ENCODE results near the gene PRSS12. TPM values are rescaled to one million over a fixed set of nuclear protein-coding genes. Genes with fewer than 3 reads are reported as not detected.

Gene PRSS12
- total RNA-seq, 1 experiment from 2014 or later = 48.7 TPM

- H3K4me3 Mint-ChIP-seq (ENCODE audit: low read depth, unreplicated experiment) = no peak overlapping the region
- TF ChIP-seq, protein P1, sequence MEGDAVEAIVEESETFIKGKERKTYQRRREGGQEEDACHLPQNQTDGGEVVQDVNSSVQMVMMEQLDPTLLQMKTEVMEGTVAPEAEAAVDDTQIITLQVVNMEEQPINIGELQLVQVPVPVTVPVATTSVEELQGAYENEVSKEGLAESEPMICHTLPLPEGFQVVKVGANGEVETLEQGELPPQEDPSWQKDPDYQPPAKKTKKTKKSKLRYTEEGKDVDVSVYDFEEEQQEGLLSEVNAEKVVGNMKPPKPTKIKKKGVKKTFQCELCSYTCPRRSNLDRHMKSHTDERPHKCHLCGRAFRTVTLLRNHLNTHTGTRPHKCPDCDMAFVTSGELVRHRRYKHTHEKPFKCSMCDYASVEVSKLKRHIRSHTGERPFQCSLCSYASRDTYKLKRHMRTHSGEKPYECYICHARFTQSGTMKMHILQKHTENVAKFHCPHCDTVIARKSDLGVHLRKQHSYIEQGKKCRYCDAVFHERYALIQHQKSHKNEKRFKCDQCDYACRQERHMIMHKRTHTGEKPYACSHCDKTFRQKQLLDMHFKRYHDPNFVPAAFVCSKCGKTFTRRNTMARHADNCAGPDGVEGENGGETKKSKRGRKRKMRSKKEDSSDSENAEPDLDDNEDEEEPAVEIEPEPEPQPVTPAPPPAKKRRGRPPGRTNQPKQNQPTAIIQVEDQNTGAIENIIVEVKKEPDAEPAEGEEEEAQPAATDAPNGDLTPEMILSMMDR (IDR thresholded peaks at IDR 0.05; ENCODE audit: unreplicated experiment) = no peak
- CTCF ChIA-PET = no interaction called here
- no peaks in the 10 kb centered on the region for H3K27me3 Mint-ChIP-seq (ENCODE audit: unreplicated experiment)
- H3K27ac Mint-ChIP-seq (ENCODE audit: unreplicated experiment) = no peak overlapping the region
- intact Hi-C loops (cut with micrococcal nuclease; ENCODE audit: unreplicated experiment) = no loop called here
- peaks cover 7% of the 10 kb centered on the region for H3K4me1 Mint-ChIP-seq (ENCODE audit: low read depth, unreplicated experiment)
- H3K9me3 Mint-ChIP-seq (ENCODE audit: low read depth, unreplicated experiment) = no peaks in the 10 kb centered on the region
- BruUV-seq (replicated peaks) = no TSS peak
- peaks cover 22% of the 10 kb centered on the region for H3K36me3 Mint-ChIP-seq (ENCODE audit: insufficient read depth, unreplicated experiment)
- no peak for DNase-seq
These were observed 3.3 kb upstream of the PRSS12 start for GRCh38 chr4:118356111-118356510.

DNA sequence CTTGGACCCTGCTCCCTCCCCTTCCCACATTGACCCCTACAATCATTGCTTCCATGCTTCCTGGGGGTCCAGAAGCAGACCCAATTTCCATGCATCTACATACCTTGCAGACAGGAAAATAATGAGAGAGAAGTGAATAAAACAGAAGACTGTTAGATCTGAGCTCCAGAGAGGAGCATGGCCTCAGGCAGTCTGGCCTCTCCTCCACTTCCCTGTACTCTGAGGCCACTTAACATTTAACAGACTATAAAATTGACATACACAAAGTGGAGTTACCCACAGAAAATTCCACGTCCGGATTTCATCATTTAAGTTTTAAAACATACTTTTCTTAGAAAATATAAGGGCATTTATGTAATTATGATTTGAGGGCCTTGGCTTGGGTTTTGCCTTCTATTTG, 2.1 kb upstream of the PRSS12 start:
- Mint-ChIP-seq H3K36me3 (ENCODE audit: insufficient read depth, unreplicated experiment) (peaks cover 32% of the 10 kb centered on the region), H3K27me3 (ENCODE audit: unreplicated experiment) (no peaks in the 10 kb centered on the region), H3K4me3 (ENCODE audit: low read depth, unreplicated experiment) (no peak overlapping the region), H3K9me3 (ENCODE audit: low read depth, unreplicated experiment) (no peaks in the 10 kb centered on the region), H3K27ac (ENCODE audit: unreplicated experiment) (no peak overlapping the region), H3K4me1 (ENCODE audit: low read depth, unreplicated experiment) (peaks cover 7% of the 10 kb centered on the region)
- intact Hi-C loops (cut with micrococcal nuclease; ENCODE audit: unreplicated experiment) = no loop called here
- CTCF ChIA-PET = no interaction called here
- BruUV-seq (replicated peaks) = no TSS peak
- DNase-seq = no peak
- TF ChIP-seq, protein P1 (IDR thresholded peaks at IDR 0.05; ENCODE audit: unreplicated experiment) = no peak

GRCh38 chr4:118353534-118354030, 779 bp upstream of the PRSS12 start:
- peaks cover 15% of the 10 kb centered on the region for H3K4me1 Mint-ChIP-seq (ENCODE audit: low read depth, unreplicated experiment)
- CTCF ChIA-PET = interaction anchor here (1.0 to 1.4 kb wide), 3 partner anchors 10 to 70 kb away, joined by 3 to 15 read pairs (median 9); no protein-coding TSS in a partner anchor
- TF ChIP-seq, protein P1 (IDR thresholded peaks at IDR 0.05; ENCODE audit: unreplicated experiment) = no peak
- peak overlapping the region; percentile 69 for H3K27ac Mint-ChIP-seq (ENCODE audit: unreplicated experiment)
- no peaks in the 10 kb centered on the region for H3K9me3 Mint-ChIP-seq (ENCODE audit: low read depth, unreplicated experiment)
- no TSS peak for BruUV-seq (replicated peaks)
- intact Hi-C loops (cut with micrococcal nuclease; ENCODE audit: unreplicated experiment) = loop anchor here (1.0 kb wide), 1 partner anchor 72 kb away; no protein-coding TSS in a partner anchor
- DNase-seq = no peak
- H3K36me3 Mint-ChIP-seq (ENCODE audit: insufficient read depth, unreplicated experiment) = peaks cover 39% of the 10 kb centered on the region
- H3K4me3 Mint-ChIP-seq (ENCODE audit: low read depth, unreplicated experiment) = peak overlapping the region; percentile 93
- no peaks in the 10 kb centered on the region for H3K27me3 Mint-ChIP-seq (ENCODE audit: unreplicated experiment)

DNA sequence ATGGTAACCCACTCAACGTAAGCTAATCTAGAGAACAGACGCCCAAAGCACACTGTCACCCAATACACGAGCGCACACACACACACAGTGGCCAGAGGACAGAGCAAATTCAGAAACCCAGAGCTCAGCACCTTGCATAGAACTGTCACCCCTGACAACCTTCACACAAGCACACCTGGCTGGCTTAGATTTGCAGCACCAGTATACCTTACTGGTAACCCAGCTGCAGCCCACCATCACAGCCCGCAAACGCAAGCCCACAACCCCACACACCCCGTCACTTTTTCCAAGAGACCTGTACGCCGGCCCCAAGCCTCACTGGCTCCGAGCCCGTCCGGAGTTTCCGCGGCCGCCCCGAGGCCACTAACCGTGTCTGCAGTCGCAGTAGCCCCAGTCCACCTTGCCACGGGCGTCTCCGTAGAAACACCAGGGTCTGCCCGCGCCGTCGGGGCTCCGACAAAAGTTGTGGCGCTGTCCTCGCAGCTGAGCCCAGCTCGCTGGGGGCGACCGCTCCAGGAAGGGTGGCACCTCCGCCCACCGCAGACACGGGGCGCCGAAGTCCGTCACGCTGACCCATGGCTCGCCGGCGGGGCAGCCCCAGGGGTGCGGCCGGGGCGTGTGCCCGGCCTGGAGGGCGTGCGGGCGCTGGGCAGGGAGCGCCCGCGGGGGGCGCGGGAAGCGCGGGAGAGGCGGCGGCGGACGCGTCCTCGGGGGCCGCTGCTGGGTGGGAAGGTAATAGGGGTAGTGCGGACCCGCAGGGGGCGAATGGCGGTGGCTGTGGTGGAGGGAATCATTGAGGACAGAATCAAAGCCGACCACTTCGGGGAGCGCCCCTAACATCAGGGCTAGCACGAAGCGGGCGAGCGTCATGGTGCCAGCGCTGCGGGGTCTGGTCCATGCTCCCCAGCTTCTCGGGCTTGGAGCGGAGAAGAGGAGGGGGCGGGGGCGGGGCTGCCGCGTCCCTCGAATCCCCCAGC, 664 bp downstream of the PRSS12 start:
- H3K4me1 Mint-ChIP-seq (ENCODE audit: low read depth, unreplicated experiment) = peaks cover 18% of the 10 kb centered on the region
- no peaks in the 10 kb centered on the region for H3K9me3 Mint-ChIP-seq (ENCODE audit: low read depth, unreplicated experiment)
- peak overlapping the region; percentile 93 for H3K4me3 Mint-ChIP-seq (ENCODE audit: low read depth, unreplicated experiment)
- peak overlapping the region; percentile 94 for H3K27ac Mint-ChIP-seq (ENCODE audit: unreplicated experiment)
- peaks cover 39% of the 10 kb centered on the region for H3K36me3 Mint-ChIP-seq (ENCODE audit: insufficient read depth, unreplicated experiment)
- intact Hi-C loops (cut with micrococcal nuclease; ENCODE audit: unreplicated experiment) = no loop called here
- no TSS peak for BruUV-seq (replicated peaks)
- DNase-seq = peak; percentile 59
- no peaks in the 10 kb centered on the region for H3K27me3 Mint-ChIP-seq (ENCODE audit: unreplicated experiment)
- CTCF ChIA-PET = interaction anchor here (0.6 to 1.8 kb wide), 9 partner anchors 9 to 339 kb away, joined by 3 to 15 read pairs (median 5); no protein-coding TSS in a partner anchor
- TF ChIP-seq, protein P1 (IDR thresholded peaks at IDR 0.05; ENCODE audit: unreplicated experiment) = no peak
